VCaP (cell line): ENCODE measurements around the gene QRFPR.
"Not testable (repeated sequence)": the region's sequence is repeated elsewhere in the genome, so short reads cannot be mapped to it uniquely, and the experiment has no call there.

Experiments
- H3K27ac ChIP-seq: fragments of 450-650 bp; 2 replicates; pipeline ENCODE4 v1.5.1; 2017
- CTCF ChIP-seq: fragments of 450-650 bp; conservative IDR thresholded peaks from 2 replicates; pipeline ENCODE4 v1.5.1; 2017; ENCODE audit warnings: mild to moderate bottlenecking, moderate library complexity

Gene QRFPR

DNA sequence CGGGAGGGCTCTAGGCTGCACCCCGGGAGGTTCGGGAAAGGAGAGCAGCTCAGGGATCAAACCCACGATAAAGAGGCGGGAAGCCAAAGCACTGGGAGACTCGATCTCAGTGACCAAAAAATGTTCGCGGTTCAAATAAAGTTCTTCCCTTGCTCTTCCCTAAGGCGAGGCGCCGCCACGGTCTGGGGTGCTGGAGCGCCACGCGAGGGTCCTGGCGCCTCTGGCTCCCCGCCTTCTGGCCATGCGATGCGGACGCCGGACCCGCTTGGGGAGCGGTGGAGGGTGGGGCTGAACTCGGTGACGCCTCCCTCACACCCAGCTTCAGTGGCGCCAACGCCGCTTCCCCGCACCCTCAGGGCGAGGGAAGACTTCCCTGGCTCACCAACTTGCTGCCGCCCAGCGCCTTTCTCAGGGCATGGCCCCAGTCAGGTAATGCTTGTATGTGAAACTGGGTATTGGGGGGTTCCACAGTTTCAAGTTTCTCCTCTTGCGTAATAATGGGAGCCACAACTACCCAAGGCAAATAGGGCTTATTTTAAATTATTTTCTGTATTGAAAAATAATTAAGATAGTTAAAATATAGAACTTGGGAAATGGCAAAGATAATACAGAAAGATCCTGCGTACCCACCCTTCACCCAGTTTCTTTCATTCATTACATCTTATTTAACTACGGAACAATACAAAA lies at the start of gene QRFPR:
TSS of gene QRFPR (minus strand) at position 243 of the 687 bp plus-strand sequence. CDS start 371 bp downstream, outside the sequence.
- H3K27ac ChIP-seq = no peak within 1 kb of the TSS
- no peak for TF ChIP-seq CTCF

- H3K27ac ChIP-seq = no peak overlapping the region
- no peak for TF ChIP-seq CTCF
Measured at GRCh38 chr4:121428721-121429120, 47.9 kb upstream of the QRFPR start.

GRCh38 chr4:121421594-121421993 lies 40.8 kb upstream of the QRFPR start:
- TF ChIP-seq CTCF = peak; percentile 27; the same call in 1 of the 2 replicates
- H3K27ac ChIP-seq = no peak overlapping the region

- no peak overlapping the region for H3K27ac ChIP-seq
- no peak for TF ChIP-seq CTCF
Measured at GRCh38 chr4:121411151-121411744, 30.4 kb upstream of the QRFPR start.

GRCh38 chr4:121408567-121408966 lies 27.7 kb upstream of the QRFPR start:
- H3K27ac ChIP-seq = not testable (repeated sequence)

- no peak overlapping the region for H3K27ac ChIP-seq
- TF ChIP-seq CTCF = no peak
Measured at GRCh38 chr4:121400632-121401031, 19.8 kb upstream of the QRFPR start.

DNA sequence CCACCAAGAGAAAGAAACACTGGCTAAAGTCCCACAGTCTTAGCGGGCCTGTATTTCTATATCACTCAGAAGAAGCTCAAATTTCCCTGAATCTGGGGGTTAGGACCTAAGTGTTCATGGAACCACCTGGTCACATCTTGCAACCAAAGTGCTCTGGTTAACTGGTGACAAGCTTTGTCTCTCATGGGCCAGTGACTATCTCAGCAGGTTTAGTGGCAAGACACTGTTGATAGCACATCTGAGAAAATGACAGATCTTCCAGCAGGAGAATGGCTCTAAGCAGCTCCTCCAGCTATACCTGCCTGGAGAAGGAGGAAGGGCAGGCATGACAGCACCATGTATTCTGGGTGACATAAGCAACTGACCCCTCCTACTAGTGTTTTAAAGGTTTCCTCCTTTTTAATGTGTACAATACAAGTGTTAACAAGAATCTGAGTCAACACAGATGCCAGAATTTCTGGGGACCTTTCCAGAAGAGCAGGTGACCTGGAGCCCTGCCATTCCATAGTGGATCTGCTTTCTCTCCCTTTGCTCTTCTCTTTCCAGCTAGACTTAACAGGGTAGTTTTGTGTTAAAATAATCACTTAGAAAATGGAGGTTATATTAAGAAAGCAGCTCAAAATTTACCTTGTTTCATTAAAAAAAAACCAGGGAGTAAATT lies 17.3 kb upstream of the QRFPR start:
- no peak for TF ChIP-seq CTCF
- peak overlapping the region; percentile 18; the same call in 1 of the 2 replicates for H3K27ac ChIP-seq
